Keratinocyte (primary cell): ENCODE measurements around the gene POLE2. TPM values are rescaled to one million over a fixed set of nuclear protein-coding genes. Genes with fewer than 3 reads are reported as not detected.
"Not testable (repeated sequence)": the region's sequence is repeated elsewhere in the genome, so short reads cannot be mapped to it uniquely, and the experiment has no call there.

Experiments
- DNase-seq: peaks from one replicate; pipeline ENCODE4 v3.0.0-alpha.2; 2011; ENCODE audit warnings: low read depth, missing footprints, low spot score
- FAIRE-seq: peaks from 2 replicates; lab custom pipeline; 2011; peaks lifted over from hg19 to GRCh38; lab: Jason Lieb, UNC
- H2AFZ ChIP-seq: 2 replicates; pipeline ENCODE4 v1.6.0; 2012; ENCODE audit warnings: low read length, control low read depth, inconsistent platforms; ENCODE audit not compliant: control insufficient read depth
- H3K27ac ChIP-seq: 2 replicates; pipeline ENCODE4 v1.5.1; 2011; ENCODE audit warnings: low read length; ENCODE audit not compliant: control insufficient read depth, insufficient read depth
- H3K27me3 ChIP-seq: 3 replicates; pipeline ENCODE4 v1.6.0; 2011; ENCODE audit warnings: low read length; ENCODE audit not compliant: control insufficient read depth, insufficient read depth; ENCODE audit errors: extremely low read depth
- H3K36me3 ChIP-seq, 2 experiments: 2 replicates in 1 of 2; 3 replicates in 1 of 2; pipeline ENCODE4 v1.5.1; 2011; ENCODE audit warnings: low read length in 2 of 2, mild to moderate bottlenecking in 1 of 2; ENCODE audit not compliant: control insufficient read depth in 2 of 2, insufficient read depth in 2 of 2; ENCODE audit errors: extremely low read depth in 1 of 2
- H3K4me1 ChIP-seq: 3 replicates; pipeline ENCODE4 v1.5.1; 2011; ENCODE audit warnings: low read length; ENCODE audit not compliant: control insufficient read depth, insufficient read depth; ENCODE audit errors: extremely low read depth
- H3K4me2 ChIP-seq: 3 replicates; pipeline ENCODE4 v1.6.0; 2011; ENCODE audit warnings: low read depth, low read length; ENCODE audit not compliant: control insufficient read depth, insufficient read depth; ENCODE audit errors: extremely low read depth
- H3K4me3 ChIP-seq, 3 experiments: fragments of 200-600 bp in 1 of 3; sonication (generic) in 1 of 3; 2 replicates in 2 of 3; 3 replicates in 1 of 3; pipeline ENCODE4 v1.5.1; 2011 to 2016; ENCODE audit warnings: low read length in 3 of 3, mild to moderate bottlenecking in 3 of 3, control low read depth in 2 of 3, inconsistent platforms in 1 of 3, low read depth in 1 of 3, mixed read lengths in 1 of 3, mixed run types in 1 of 3, moderate library complexity in 1 of 3; ENCODE audit not compliant: control insufficient read depth in 2 of 3, insufficient read depth in 2 of 3; ENCODE audit errors: extremely low read depth in 1 of 3
- H3K79me2 ChIP-seq: 2 replicates; pipeline ENCODE4 v1.6.0; 2012; ENCODE audit warnings: low read length; ENCODE audit not compliant: control insufficient read depth, insufficient read depth
- H3K9ac ChIP-seq: 3 replicates; pipeline ENCODE4 v1.6.0; 2011; ENCODE audit warnings: low read length; ENCODE audit not compliant: control insufficient read depth, insufficient read depth; ENCODE audit errors: extremely low read depth
- H3K9me1 ChIP-seq: 3 replicates; pipeline ENCODE4 v1.6.0; 2011; ENCODE audit warnings: low read length; ENCODE audit not compliant: control insufficient read depth, insufficient read depth; ENCODE audit errors: extremely low read depth
- H3K9me3 ChIP-seq: 2 replicates; pipeline ENCODE4 v1.5.1; 2012; ENCODE audit warnings: low read depth, low read length; ENCODE audit not compliant: control insufficient read depth
- H4K20me1 ChIP-seq: 3 replicates; pipeline ENCODE4 v1.6.0; 2011; ENCODE audit warnings: low read length; ENCODE audit not compliant: control insufficient read depth, insufficient read depth; ENCODE audit errors: extremely low read depth
- EZH2 ChIP-seq: IDR thresholded peaks from one replicate; pipeline ENCODE4 v1.6.1; 2012; ENCODE audit warnings: inconsistent platforms, mild to moderate bottlenecking, low read length, moderate library complexity
- dilution Hi-C: fragments of 300-500 bp; cut with MboI; formaldehyde crosslinking; loops from one replicate; pipeline ENCODE4 v1.7.0; 2020; ENCODE audit warnings: low sequenced_read_pairs; ENCODE audit not compliant: extremely low pct_ligation_motif_present
- polyA plus RNA-seq, 5 experiments: library from polyadenylated mRNA; depleted of rRNA in 3 of 5; stranded (reverse) in 3 of 5; stranded (forward) in 1 of 5; unstranded in 1 of 5; fragments of >200 nt; gene quantifications; 1 replicate in 1 of 5; 2 replicates in 3 of 5; 3 replicates in 1 of 5; pipeline versions ENCODE4 v1.2.1 to v1.2.3, GENCODE V29; 2011 to 2012; ENCODE audit warnings: missing spikeins in 2 of 5, low read depth in 1 of 5, low replicate concordance in 1 of 5
- TF ChIP-seq, protein P1 (sequence below), 3 experiments: IDR thresholded peaks in 1 of 3; conservative IDR thresholded peaks in 1 of 3; optimal IDR thresholded peaks in 1 of 3; 2 replicates in 2 of 3; 3 replicates in 1 of 3; pipeline versions ENCODE3 to v1.5.1; 2011; ENCODE audit warnings: low read length in 3 of 3, mild to moderate bottlenecking in 3 of 3, moderate library complexity in 2 of 3, control low read depth in 1 of 3, inconsistent platforms in 1 of 3; ENCODE audit not compliant: insufficient read depth in 2 of 3; ENCODE audit errors: extremely low read depth in 1 of 3

Gene POLE2
- polyA plus RNA-seq, 1 donor (not counting 4 experiments of a cell fraction or from before 2014, with no cell fraction given): 14.1 TPM

DNA sequence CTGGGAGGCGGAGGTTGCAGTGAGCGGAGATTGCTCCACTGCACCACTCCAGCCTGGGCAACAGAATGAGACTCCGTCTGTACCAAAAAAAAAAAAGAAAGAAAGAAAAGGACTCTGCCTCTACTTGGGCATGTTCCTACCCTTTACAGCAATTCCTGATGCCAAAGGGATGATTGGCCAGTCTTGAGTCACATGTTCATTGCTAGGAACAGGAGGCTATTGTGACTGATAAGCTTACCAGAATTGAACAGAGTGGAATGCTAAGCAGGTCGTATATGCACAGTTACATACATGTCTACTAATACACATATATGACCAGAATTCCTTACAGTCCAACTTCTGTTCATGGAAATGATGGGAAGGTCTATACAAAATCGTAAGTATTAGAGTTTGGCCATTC, 39.2 kb upstream of the POLE2 start:
- Histone ChIP-seq H3K4me1 (no peaks in the 10 kb centered on the region), H3K27me3 (no peaks in the 10 kb centered on the region), H4K20me1 (no peaks in the 10 kb centered on the region), H3K79me2 (no peaks in the 10 kb centered on the region), H3K4me3 (no peak overlapping the region), H2AFZ (no peak overlapping the region), H3K36me3 (no peaks in the 10 kb centered on the region), H3K4me2 (no peak overlapping the region), H3K27ac (no peak overlapping the region), H3K9ac (no peak overlapping the region), H3K9me3 (no peaks in the 10 kb centered on the region), H3K9me1 (no peaks in the 10 kb centered on the region)
- FAIRE-seq: no peak
- dilution Hi-C loops: no loop called here
- no peak for TF ChIP-seq EZH2
- TF ChIP-seq, protein P1, sequence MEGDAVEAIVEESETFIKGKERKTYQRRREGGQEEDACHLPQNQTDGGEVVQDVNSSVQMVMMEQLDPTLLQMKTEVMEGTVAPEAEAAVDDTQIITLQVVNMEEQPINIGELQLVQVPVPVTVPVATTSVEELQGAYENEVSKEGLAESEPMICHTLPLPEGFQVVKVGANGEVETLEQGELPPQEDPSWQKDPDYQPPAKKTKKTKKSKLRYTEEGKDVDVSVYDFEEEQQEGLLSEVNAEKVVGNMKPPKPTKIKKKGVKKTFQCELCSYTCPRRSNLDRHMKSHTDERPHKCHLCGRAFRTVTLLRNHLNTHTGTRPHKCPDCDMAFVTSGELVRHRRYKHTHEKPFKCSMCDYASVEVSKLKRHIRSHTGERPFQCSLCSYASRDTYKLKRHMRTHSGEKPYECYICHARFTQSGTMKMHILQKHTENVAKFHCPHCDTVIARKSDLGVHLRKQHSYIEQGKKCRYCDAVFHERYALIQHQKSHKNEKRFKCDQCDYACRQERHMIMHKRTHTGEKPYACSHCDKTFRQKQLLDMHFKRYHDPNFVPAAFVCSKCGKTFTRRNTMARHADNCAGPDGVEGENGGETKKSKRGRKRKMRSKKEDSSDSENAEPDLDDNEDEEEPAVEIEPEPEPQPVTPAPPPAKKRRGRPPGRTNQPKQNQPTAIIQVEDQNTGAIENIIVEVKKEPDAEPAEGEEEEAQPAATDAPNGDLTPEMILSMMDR (optimal IDR thresholded peaks at IDR 0.05 in 1 of 3, IDR thresholded peaks at IDR 0.05 in 1 of 3, conservative IDR thresholded peaks at IDR 0.05 in 1 of 3; ENCODE audit: extremely low read depth in 1 of 3, insufficient read depth in 2 of 3, low read length in 3 of 3): no peak
- DNase-seq: no peak

DNA sequence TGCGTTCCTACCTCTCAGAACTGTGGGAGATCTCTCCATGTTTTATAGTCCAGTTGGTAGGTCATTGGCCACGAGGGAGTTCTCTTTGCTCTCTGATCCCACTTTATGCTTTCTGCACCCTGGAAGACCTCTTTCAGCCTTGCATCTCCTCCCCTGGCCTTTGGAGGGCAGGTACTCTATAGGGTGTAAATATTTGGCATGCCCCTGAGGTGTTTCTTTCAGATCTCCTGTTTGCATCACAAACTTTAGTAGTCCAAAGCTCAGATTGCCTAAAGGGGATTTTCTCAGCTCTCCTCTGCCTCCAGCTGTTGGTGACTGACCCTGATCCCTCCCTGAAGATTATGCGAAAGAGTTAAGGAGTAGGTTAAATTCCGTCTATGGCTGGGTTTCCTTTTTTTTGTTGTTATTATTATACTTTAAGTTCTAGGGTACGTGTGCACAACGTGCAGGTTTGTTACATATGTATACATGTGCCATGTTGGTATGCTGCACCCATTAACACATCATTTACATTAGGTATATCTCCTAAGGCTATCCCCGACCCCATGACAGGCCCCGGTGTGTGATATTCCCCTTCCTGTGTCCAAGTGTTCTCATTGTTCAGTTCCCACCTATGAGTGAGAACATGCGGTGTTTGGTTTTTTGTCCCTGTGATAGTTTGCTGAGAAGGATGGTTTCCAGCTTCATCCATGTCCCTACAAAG, 33.9 kb upstream of the POLE2 start:
- not testable (repeated sequence) for FAIRE-seq

DNA sequence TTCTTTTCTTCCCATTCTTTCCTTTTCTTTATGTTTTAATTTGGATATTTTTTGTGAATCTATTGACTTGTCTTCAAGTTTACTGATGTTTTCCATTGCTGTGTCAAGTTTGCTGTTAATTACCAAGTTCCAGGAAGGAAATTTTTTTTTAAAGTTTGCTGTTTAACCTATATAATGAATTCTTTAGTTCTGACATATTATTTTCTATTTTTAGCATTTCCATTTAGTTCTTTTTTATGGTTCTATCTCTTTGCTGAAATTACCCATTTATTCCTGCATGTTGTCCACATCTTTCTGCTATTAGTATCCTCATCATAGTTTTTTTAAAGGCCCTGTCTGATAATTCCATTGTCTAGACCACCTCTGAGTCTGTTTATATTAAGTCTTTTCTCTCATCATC, 32.7 kb upstream of the POLE2 start:
- Histone ChIP-seq H3K9ac (no peak overlapping the region), H3K4me2 (no peak overlapping the region), H3K27me3 (no peaks in the 10 kb centered on the region), H3K9me3 (no peaks in the 10 kb centered on the region), H3K27ac (no peak overlapping the region), H3K36me3 (no peaks in the 10 kb centered on the region), H3K9me1 (no peaks in the 10 kb centered on the region), H3K79me2 (no peaks in the 10 kb centered on the region), H3K4me1 (no peaks in the 10 kb centered on the region), H2AFZ (no peak overlapping the region), H4K20me1 (no peaks in the 10 kb centered on the region), H3K4me3 (no peak overlapping the region)
- no peak for TF ChIP-seq EZH2
- TF ChIP-seq, protein P1 (optimal IDR thresholded peaks at IDR 0.05 in 1 of 3, IDR thresholded peaks at IDR 0.05 in 1 of 3, conservative IDR thresholded peaks at IDR 0.05 in 1 of 3; ENCODE audit: extremely low read depth in 1 of 3, insufficient read depth in 2 of 3, low read length in 3 of 3): no peak
- FAIRE-seq (no peak), DNase-seq (no peak)
- dilution Hi-C loops: no loop called here

More for the DNA sequence above, 33.9 kb upstream of the POLE2 start:
- H3K79me2 ChIP-seq, H3K4me1 ChIP-seq, H3K4me2 ChIP-seq, DNase-seq, H3K9me3 ChIP-seq, H2AFZ ChIP-seq, H3K9ac ChIP-seq, H3K9me1 ChIP-seq, H3K27ac ChIP-seq, H4K20me1 ChIP-seq, H3K36me3 ChIP-seq, dilution Hi-C loops, H3K27me3 ChIP-seq, H3K4me3 ChIP-seq: not testable (repeated sequence)

DNA sequence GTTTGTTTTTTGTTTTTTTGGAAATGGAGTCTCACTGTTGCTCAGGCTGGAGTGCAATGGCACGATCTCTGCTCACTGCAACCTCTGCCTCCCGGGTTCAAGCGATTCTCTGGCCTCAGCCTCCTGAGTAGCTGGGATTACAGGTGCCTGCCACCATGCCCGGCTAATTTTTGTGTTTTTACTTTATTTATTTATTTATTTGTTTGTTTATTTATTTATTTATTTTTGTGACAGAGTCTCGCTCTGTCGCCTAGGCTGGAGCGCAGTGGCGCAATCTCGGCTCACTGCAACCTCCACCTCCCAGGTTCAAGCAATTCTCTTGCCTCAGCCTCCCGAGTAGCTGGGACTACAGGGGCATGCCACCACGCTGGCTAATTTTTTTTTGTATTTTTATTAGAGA, 23.0 kb upstream of the POLE2 start:
- FAIRE-seq, dilution Hi-C loops, H3K27me3 ChIP-seq: not testable (repeated sequence)

More for the DNA sequence above, 23.0 kb upstream of the POLE2 start:
- H3K79me2 ChIP-seq, H3K4me3 ChIP-seq, H3K9me3 ChIP-seq, H3K4me1 ChIP-seq, H3K4me2 ChIP-seq, H3K9me1 ChIP-seq, H4K20me1 ChIP-seq, H3K36me3 ChIP-seq, DNase-seq, H3K9ac ChIP-seq, H3K27ac ChIP-seq, H2AFZ ChIP-seq: not testable (repeated sequence)
